T-cell (primary cell): ENCODE data around the gene ITPR1. TPM values are rescaled to one million over a fixed set of nuclear protein-coding genes. Genes with fewer than 3 reads are reported as not detected.

ENCODE experiments used
- ATAC-seq, 4 experiments: fragments of 200-7000 bp in 3 of 4; fragments of 150-1000 bp in 1 of 4; cut with Tn5 transposase; replicated peaks in 1 of 4; 1 replicate in 3 of 4; 2 replicates in 1 of 4; pipeline ENCODE4 v1.10.0; 2021; ENCODE audit warnings: moderate library complexity in 3 of 4, mild to moderate bottlenecking in 2 of 4, moderate number of reproducible peaks in 1 of 4
- CTCF ChIA-PET, 2 donors: fragments of 300-600 bp; sonication (Branson Sonifier 250); formaldehyde crosslinking; loops; one replicate each; lab custom pipeline; 2022; ENCODE audit warnings: antibody characterized with exemption in 2 of 2; lab: Charles Lee
- POLR2A ChIA-PET, 2 donors: fragments of 300-600 bp; sonication (Branson Sonifier 250); formaldehyde crosslinking; loops; one replicate each; lab custom pipeline; 2022; ENCODE audit warnings: antibody characterized with exemption in 2 of 2; lab: Charles Lee
- DNase-seq, 35 experiments: peaks; one replicate each; pipeline versions ENCODE4 v3.0.0 to v3.0.0-alpha.2; 2013 to 2023
- H3K27ac ChIP-seq: one replicate; pipeline ENCODE4 v1.5.1; 2013; ENCODE audit warnings: low read length
- H3K27me3 ChIP-seq, 2 experiments: replicated peaks in 1 of 2; 1 replicate in 1 of 2; 2 replicates in 1 of 2; pipeline versions ENCODE4 v1.6.1 to v1.7.0; 2013; ENCODE audit warnings: low read length in 1 of 2, mixed read lengths in 1 of 2; ENCODE audit not compliant: control insufficient read depth in 2 of 2, insufficient read depth in 2 of 2; ENCODE audit errors: extremely low read depth in 1 of 2
- H3K36me3 ChIP-seq, 2 donors: 1 replicate in 1 of 2; 2 replicates in 1 of 2; pipeline versions ENCODE4 v1.6.1 to v1.7.0; 2013; ENCODE audit warnings: low read length in 1 of 2; ENCODE audit not compliant: control insufficient read depth in 2 of 2, insufficient read depth in 1 of 2; ENCODE audit errors: extremely low read depth in 1 of 2
- H3K4me1 ChIP-seq, 2 experiments: 1 replicate in 1 of 2; 2 replicates in 1 of 2; pipeline versions ENCODE4 v1.6.1 to v1.7.0; 2013; ENCODE audit warnings: low read length in 2 of 2, mixed read lengths in 1 of 2; ENCODE audit not compliant: insufficient read depth in 2 of 2, control insufficient read depth in 1 of 2; ENCODE audit errors: extremely low read depth in 1 of 2
- H3K4me3 ChIP-seq, 2 donors: 1 replicate in 1 of 2; 2 replicates in 1 of 2; pipeline versions ENCODE4 v1.5.1 to v1.7.0; 2013; ENCODE audit warnings: mild to moderate bottlenecking in 2 of 2, low read length in 1 of 2, moderate library complexity in 1 of 2; ENCODE audit not compliant: control insufficient read depth in 1 of 2; ENCODE audit errors: extremely low read depth in 1 of 2
- H3K9me3 ChIP-seq: 2 replicates; pipeline ENCODE4 v1.7.0; 2013
- H3K27ac Mint-ChIP-seq, 2 donors: one replicate each; pipeline ENCODE4 v1.8.0; 2020 to 2021; ENCODE audit warnings: mild to moderate bottlenecking in 2 of 2, mixed read lengths in 2 of 2
- H3K27me3 Mint-ChIP-seq, 2 donors: one replicate each; pipeline ENCODE4 v1.8.0; 2021 to 2022; ENCODE audit warnings: mixed read lengths in 2 of 2
- H3K36me3 Mint-ChIP-seq: one replicate; pipeline ENCODE4 v1.8.0; 2021; ENCODE audit warnings: mixed read lengths
- H3K4me1 Mint-ChIP-seq, 3 donors: one replicate each; pipeline ENCODE4 v1.8.0; 2020 to 2022; ENCODE audit warnings: mixed read lengths in 3 of 3, mild to moderate bottlenecking in 1 of 3
- H3K4me3 Mint-ChIP-seq, 3 donors: one replicate each; pipeline ENCODE4 v1.8.0; 2020 to 2022; ENCODE audit warnings: mild to moderate bottlenecking in 3 of 3, mixed read lengths in 3 of 3, moderate library complexity in 3 of 3
- H3K9me3 Mint-ChIP-seq, 3 donors: one replicate each; pipeline ENCODE4 v1.8.0; 2020 to 2022; ENCODE audit warnings: mixed read lengths in 3 of 3
- WGBS: methylation state at CpG from one replicate; pipeline ENCODE4 v1.1.5; 2013; ENCODE audit warnings: missing lambda C conversion rate; ENCODE audit not compliant: insufficient coverage; 5-methylcytosine and 5-hydroxymethylcytosine counted together
- total RNA-seq, 35 experiments: library from RNA in 6 of 35; stranded (reverse) in 6 of 35; fragments of 120-200 nt in 1 of 35; gene quantifications; one replicate each; pipeline versions ENCODE4 v1.2.1 to v1.2.4 and lab custom pipeline; 2013 to 2026

The ITPR1 gene
- total RNA-seq, 5 donors from 2014 or later (not counting 1 experiment from before 2014, with no cell fraction given), result 53.8 to 105 (median 73.1) TPM

- H3K36me3 Mint-ChIP-seq, result peaks cover 70% of the 10 kb centered on the region
- H3K4me3 Mint-ChIP-seq, result no peak overlapping the region
- peaks cover 15 to 61% of the 10 kb centered on the region in 2 donors for H3K36me3 ChIP-seq
- no peaks in the 10 kb centered on the region for H3K27me3 ChIP-seq
- H3K4me1 ChIP-seq, result no peaks in the 10 kb centered on the region
- WGBS, result 97% methylated on average over 8 of the region's 13 CpGs
- H3K27ac ChIP-seq, result no peak overlapping the region
- POLR2A ChIA-PET, result no interaction called here
- H3K27me3 Mint-ChIP-seq, result no peaks in the 10 kb centered on the region
- H3K4me1 Mint-ChIP-seq, result no peaks in the 10 kb centered on the region
- no peak overlapping the region for H3K4me3 ChIP-seq
- H3K9me3 ChIP-seq, result no peaks in the 10 kb centered on the region
- CTCF ChIA-PET, result interaction anchor here in 1 of 2 donors (1.4 kb wide), 1 partner anchor 306 kb away, joined by 4 read pairs; no protein-coding TSS in a partner anchor
- no peak for DNase-seq
- no peaks in the 10 kb centered on the region for H3K9me3 Mint-ChIP-seq
- no peak overlapping the region for H3K27ac Mint-ChIP-seq
- no peak for ATAC-seq
Measured at GRCh38 chr3:4656626-4657328, 163.6 kb downstream of the ITPR1 start.

GRCh38 chr3:4660936-4661335, 167.8 kb downstream of the ITPR1 start:
- ChIA-PET CTCF (no interaction called here), POLR2A (no interaction called here)
- H3K27me3 Mint-ChIP-seq, result no peaks in the 10 kb centered on the region
- WGBS, result 72% methylated on average over 2 of the region's 7 CpGs
- ATAC-seq (no peak), DNase-seq (no peak)
- Histone ChIP-seq H3K4me1 (no peaks in the 10 kb centered on the region), H3K4me3 (no peak overlapping the region), H3K36me3 (peaks cover 5 to 67% of the 10 kb centered on the region in 2 donors), H3K27me3 (no peaks in the 10 kb centered on the region), H3K9me3 (no peaks in the 10 kb centered on the region), H3K27ac (no peak overlapping the region)
- no peaks in the 10 kb centered on the region for H3K9me3 Mint-ChIP-seq
- peaks cover 65% of the 10 kb centered on the region for H3K36me3 Mint-ChIP-seq
- no peak overlapping the region for H3K27ac Mint-ChIP-seq
- no peak overlapping the region for H3K4me3 Mint-ChIP-seq
- no peaks in the 10 kb centered on the region for H3K4me1 Mint-ChIP-seq

DNA sequence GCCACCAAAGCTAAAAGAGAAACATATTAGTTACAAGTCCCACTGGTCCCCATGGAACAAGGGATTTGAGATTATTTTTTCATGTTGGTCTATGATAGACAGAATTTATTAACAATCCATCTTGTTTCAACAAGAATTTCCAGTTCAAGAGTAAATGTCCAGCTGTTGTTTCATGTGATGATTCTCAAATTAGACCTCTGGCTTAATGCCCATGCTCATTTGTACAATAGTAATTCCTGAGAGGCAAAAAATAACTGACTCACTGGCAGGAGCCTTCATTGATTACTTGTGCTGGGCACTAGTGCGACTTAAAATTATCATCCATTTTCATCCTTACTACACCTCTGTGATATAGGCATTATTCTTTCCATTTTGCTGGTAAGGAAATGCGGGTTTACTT, 171.3 kb downstream of the ITPR1 start:
- CTCF ChIA-PET, result no interaction called here

GRCh38 chr3:4665197-4665596, 172.0 kb downstream of the ITPR1 start:
- no peaks in the 10 kb centered on the region for H3K9me3 Mint-ChIP-seq
- ATAC-seq (no peak), DNase-seq (no peak)
- CTCF ChIA-PET, result no interaction called here
- no peaks in the 10 kb centered on the region for H3K4me1 Mint-ChIP-seq
- H3K27ac ChIP-seq, result no peak overlapping the region
- WGBS, result no CpG with 5 or more reads among the region's 8 CpGs
- H3K9me3 ChIP-seq, result no peaks in the 10 kb centered on the region
- peaks cover 4 to 73% of the 10 kb centered on the region in 2 donors for H3K36me3 ChIP-seq
- no peaks in the 10 kb centered on the region for H3K4me1 ChIP-seq
- H3K27ac Mint-ChIP-seq, result no peak overlapping the region
- no peaks in the 10 kb centered on the region for H3K27me3 Mint-ChIP-seq
- H3K4me3 Mint-ChIP-seq, result no peak overlapping the region
- H3K27me3 ChIP-seq, result no peaks in the 10 kb centered on the region
- peaks cover 76% of the 10 kb centered on the region for H3K36me3 Mint-ChIP-seq
- POLR2A ChIA-PET, result no interaction called here
- no peak overlapping the region for H3K4me3 ChIP-seq

More for the DNA sequence above, 171.3 kb downstream of the ITPR1 start:
- Histone ChIP-seq H3K4me3 (no peak overlapping the region), H3K9me3 (no peaks in the 10 kb centered on the region), H3K36me3 (peaks cover 4 to 68% of the 10 kb centered on the region in 2 donors), H3K27ac (no peak overlapping the region), H3K4me1 (no peaks in the 10 kb centered on the region), H3K27me3 (no peaks in the 10 kb centered on the region)
- H3K36me3 Mint-ChIP-seq, result peaks cover 68% of the 10 kb centered on the region
- POLR2A ChIA-PET, result no interaction called here
- DNase-seq (no peak), ATAC-seq (no peak)
- WGBS, result no CpG with 5 or more reads among the region's 2 CpGs
- H3K9me3 Mint-ChIP-seq, result no peaks in the 10 kb centered on the region
- no peaks in the 10 kb centered on the region for H3K27me3 Mint-ChIP-seq
- no peak overlapping the region for H3K4me3 Mint-ChIP-seq
- H3K27ac Mint-ChIP-seq, result no peak overlapping the region
- no peaks in the 10 kb centered on the region for H3K4me1 Mint-ChIP-seq

GRCh38 chr3:4666071-4666470, 172.9 kb downstream of the ITPR1 start:
- Histone ChIP-seq H3K36me3 (peaks cover 4 to 76% of the 10 kb centered on the region in 2 donors), H3K27me3 (no peaks in the 10 kb centered on the region), H3K9me3 (no peaks in the 10 kb centered on the region), H3K4me3 (no peak overlapping the region), H3K27ac (no peak overlapping the region), H3K4me1 (no peaks in the 10 kb centered on the region)
- POLR2A ChIA-PET, result interaction anchor here in 1 of 2 donors (0.5 kb wide), 1 partner anchor 399 kb away, joined by 5 read pairs; no protein-coding TSS in a partner anchor
- no CpG with 5 or more reads among the region's 2 CpGs for WGBS
- CTCF ChIA-PET, result no interaction called here
- DNase-seq (no peak), ATAC-seq (no peak)
- Mint-ChIP-seq H3K27ac (no peak overlapping the region), H3K27me3 (no peaks in the 10 kb centered on the region), H3K4me1 (no peaks in the 10 kb centered on the region), H3K36me3 (peaks cover 84% of the 10 kb centered on the region), H3K4me3 (no peak overlapping the region), H3K9me3 (no peaks in the 10 kb centered on the region)

GRCh38 chr3:4670352-4670751, 177.2 kb downstream of the ITPR1 start:
- no peaks in the 10 kb centered on the region for H3K9me3 ChIP-seq
- H3K4me3 Mint-ChIP-seq, result no peak overlapping the region
- H3K27me3 Mint-ChIP-seq, result no peaks in the 10 kb centered on the region
- peaks cover 4 to 77% of the 10 kb centered on the region in 2 donors for H3K36me3 ChIP-seq
- CTCF ChIA-PET, result no interaction called here
- POLR2A ChIA-PET, result no interaction called here
- H3K27me3 ChIP-seq, result no peaks in the 10 kb centered on the region
- no peaks in the 10 kb centered on the region for H3K4me1 Mint-ChIP-seq
- H3K4me3 ChIP-seq, result no peak overlapping the region
- H3K36me3 Mint-ChIP-seq, result peaks cover 83% of the 10 kb centered on the region
- H3K4me1 ChIP-seq, result no peaks in the 10 kb centered on the region
- no peak for ATAC-seq
- H3K9me3 Mint-ChIP-seq, result no peaks in the 10 kb centered on the region
- H3K27ac ChIP-seq, result no peak overlapping the region
- DNase-seq, result peak in 1 of 35 experiments; percentile 2
- H3K27ac Mint-ChIP-seq, result no peak overlapping the region
- 80% methylated on average over 2 of the region's 5 CpGs for WGBS
